NCI-H1436 treated with DMSO at 0.1 percent for 48 hours (cell line): Measurements from ENCODE around the gene CAMSAP1.

ENCODE experiments used
- DNase-seq: peaks from one replicate; lab custom pipeline; 2025; lab: John Stamatoyannopoulos, UW

Gene CAMSAP1

DNA sequence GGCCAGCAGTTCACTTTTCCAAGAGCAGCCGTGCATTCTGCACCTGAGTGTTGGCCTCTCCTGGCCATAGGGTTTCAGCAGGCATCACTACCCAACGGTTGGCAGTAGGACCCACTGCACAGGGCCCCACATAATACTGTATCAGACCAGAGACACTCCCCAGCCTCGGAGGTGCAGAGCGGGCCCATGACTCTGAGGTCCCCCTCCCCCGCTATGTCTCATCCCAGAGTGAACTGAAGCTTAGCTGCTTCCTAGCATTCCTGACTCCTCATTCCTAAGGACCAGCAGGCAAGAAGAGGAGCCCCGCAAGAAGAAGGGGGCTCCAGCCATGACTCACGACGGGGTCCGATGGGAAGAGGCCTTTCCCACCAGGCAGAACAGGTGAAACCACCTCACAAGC lies 67.2 kb downstream of the CAMSAP1 start:
- DNase-seq, result no peak

DNA sequence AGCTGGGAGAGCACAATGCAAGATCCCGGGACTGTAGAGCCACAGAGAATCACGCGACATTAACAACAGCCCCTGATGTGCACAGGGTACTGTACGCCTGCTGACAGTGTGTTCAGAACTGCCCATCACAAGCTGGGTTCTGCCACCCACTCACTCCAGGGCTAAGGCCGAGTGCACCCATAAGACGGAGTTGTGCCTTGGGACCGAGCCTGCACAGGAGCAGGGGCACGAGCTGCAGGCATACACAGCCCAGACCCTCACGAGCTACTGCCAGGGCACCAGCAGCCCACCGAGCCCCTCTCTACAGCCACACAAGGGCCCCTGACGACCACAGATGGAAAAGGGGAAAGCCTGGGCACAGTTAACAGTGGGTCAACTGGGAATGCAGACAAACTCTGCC lies 67.8 kb downstream of the CAMSAP1 start:
- no peak for DNase-seq

DNA sequence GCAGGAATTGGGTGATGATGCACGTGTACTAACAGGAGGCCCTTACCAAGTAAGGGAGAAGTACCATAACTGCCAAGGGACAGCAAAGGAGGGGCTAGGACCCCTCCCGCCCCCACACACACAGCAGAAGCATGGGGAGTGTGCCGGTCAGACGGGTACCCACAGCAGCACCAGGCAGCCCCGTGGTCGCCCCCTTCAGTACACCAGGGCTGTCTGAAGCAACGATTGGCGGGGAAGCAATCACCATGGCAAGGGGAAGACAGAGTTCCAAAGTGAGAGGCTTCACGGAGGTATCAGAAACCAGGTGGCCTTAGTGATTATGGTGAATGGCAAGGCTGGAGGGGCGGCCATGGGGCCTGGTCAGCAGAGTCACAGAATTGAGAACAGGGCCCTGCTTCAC lies 72.2 kb downstream of the CAMSAP1 start:
- no peak for DNase-seq

DNA sequence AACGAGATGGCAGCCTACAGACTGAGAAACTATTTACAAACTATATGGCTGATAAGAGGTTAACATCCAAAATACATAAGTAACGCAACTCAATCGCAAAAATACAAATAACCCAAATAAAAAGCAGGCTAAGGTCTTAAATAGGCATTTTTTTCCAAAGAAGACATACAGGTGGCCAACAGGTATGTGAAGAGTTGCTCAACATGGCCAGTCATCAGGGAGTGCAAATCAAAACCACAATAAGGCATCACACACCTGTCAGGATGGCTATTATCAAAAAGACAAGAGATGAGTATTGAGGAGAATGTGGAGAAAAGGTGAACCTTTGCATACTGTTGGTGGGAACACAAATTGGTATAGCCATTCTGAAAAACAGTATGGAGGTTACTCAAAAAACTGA lies 73.5 kb downstream of the CAMSAP1 start:
- no peak for DNase-seq

DNA sequence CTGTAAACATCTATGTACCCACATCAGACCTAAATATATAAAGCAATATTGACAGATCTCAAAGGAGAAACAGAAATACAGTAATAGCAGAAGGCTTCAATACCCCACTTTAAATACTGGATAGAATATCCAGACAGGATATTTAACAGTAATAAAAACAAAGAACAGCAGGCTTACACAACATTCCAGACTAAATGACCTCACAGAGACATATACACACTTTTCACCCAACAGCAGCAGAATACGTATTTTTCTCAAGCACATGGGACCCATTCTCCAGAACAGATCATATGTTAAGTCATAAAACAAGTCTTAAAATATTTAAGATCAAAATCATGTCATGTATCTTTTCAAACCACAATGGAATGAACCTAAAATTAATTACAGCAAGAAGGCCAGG lies 76.8 kb downstream of the CAMSAP1 start:
- DNase-seq, result no peak

DNA sequence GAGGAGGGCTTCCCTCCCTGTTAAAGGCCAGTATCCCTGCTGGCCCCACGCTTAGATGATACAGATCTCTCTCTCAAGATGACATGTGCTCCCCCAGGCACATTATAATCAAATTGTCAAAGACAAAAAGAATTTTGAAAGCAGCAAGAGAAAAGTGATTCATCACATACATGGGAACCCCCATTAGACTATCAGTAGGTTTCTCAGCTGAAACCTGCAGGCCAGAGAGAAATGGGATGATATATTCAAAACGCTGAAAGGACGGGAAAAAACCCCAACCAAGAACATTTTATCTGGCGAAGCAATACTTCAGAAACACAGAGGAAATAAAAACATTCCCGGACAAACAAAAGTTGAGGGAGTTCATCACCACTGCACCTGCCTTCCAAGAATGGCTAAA lies 78.7 kb downstream of the CAMSAP1 start:
- no peak for DNase-seq

DNA sequence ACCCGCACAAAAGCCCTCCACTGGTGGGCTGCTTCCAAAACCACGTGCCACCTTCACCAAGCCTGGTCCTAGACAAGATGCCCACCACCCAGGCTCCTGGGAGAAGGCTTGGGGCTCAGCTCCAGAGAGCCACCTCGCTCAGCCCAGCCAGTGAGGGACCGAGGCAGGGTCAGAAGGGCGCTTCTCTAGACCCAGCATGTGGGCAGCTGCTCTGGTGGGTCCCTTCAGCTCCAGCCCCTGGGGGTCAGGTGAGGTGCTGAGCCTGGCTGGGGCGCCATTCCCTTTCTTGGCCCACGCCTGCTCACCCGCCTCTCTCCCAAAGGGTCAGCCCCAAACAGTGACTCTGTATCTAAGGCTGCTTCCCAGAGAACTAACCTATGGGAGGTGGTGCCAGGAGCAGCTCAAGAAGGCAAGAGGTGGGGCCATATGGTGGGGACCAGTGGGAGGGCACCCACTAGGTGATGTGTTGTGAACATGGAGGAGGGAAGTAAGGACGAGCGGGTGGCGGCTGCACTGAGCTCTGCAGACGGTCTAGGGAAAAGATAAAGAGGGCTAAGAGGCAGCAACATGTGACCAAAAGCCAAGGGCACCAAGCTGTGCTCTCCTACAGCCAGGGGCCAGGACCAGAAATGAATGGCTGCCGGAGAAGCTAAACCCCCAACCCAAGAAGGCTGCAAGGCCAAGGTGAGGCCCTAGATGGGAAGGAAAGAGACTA lies 79.3 kb downstream of the CAMSAP1 start:
- DNase-seq, result no peak

DNA sequence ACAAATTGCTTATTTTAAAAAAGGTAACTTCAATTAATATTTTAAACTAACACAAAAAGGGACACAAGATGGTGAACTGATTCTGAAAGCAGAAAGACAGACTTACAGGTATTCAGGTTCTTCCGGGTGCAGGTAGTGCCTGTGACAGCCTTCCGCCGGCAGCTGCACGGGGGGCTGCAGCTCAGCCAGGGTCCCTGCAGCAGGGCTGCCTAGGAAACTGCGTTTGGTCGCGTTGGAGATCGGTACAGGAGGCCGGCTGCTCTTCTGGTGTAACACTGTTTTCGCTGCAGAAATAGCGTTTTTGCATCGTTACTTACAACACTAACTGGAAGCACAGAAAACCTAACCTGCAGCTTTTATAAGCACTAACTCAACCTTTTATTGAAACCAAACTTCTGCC lies 80.0 kb downstream of the CAMSAP1 start:
- no peak for DNase-seq

DNA sequence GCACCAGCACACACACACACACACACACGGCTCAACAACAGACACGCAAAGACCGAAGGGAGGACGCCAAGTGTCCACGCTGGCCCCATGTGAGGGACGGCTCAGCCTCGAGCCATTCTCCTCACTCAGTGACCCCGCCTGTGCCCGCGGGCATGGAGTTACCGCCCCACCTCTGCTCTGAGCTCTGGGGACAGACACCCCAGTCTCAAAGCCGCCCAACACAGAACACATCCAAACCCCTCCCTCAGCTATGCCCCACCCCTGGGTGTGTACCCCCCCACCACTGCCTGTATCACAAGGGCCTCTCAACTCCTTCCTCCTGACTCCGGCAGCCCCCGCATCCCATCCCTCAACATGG lies 81.2 kb downstream of the CAMSAP1 start:
- DNase-seq, result no peak

DNA sequence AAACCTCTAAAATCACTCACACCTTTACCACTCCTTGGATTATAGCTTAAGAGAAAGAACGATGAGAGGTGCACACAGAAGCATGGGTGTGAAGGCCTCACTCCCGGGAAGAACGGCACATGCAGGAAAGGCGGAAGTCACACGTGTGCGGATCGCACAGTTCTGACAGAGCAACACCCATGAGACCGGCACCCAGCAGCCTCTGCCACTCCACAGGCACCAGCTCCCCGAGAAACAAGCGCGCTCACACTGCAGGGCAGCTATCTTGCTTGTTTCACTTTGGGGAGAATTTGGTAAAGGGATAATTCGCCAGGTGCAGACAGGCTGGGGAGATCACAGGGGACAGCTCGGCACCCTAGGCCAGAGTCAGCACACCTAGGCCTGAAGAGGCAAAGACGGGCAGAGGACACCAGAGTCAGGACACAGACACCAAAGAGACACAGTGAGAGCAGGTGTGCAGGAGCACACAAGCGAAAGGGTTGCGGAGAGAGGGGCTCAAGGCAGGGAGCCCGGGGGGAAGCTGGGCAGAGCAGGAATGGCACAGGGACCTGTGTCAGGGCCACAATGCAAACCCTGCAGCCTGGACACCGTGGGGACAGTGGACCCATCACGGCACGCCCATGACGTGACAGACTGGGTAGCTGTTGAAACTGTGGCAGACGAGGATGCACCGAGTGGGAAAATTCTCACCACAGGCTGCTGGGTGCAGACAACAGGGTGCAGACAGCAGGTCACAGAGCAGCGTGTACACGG lies 81.7 kb downstream of the CAMSAP1 start:
- DNase-seq, result no peak

DNA sequence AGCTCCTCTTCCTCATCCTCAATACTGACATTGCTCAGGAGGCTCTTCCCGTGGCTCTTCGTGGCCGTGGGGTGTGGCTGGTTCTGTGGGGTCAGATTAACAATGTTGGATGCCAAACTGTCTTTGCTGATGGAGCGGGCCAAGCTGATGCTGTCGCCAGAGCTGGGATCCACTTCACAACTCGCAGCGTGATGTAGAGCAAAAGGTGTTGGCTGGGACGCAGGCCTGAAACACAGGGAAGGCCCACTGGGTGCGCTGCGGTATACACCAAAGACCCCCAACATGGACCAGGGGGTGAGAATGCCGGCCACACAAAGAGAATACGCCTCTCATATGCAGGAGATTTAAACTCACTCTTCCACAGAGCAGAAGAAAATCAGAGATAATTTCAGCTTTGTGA lies 84.3 kb downstream of the CAMSAP1 start:
- no peak for DNase-seq

DNA sequence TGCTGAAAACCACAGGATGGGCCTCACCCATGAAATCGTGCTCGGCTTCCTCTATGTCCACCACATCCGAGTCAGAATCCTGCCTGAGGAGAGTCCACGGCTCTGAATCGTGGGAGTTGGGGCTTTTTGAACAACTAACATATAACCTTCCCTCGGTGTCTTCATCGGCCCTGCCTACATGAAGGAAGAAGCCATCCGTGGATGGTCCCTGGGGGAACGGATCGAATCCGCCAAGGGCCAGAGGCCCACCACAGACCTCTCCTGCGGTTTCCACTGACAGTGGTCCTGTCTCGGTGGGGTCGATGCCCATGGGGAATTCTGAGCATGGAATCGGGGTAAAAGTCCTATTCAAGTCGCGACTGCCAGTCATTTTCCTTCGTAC lies 85.0 kb downstream of the CAMSAP1 start:
- DNase-seq, result no peak

DNA sequence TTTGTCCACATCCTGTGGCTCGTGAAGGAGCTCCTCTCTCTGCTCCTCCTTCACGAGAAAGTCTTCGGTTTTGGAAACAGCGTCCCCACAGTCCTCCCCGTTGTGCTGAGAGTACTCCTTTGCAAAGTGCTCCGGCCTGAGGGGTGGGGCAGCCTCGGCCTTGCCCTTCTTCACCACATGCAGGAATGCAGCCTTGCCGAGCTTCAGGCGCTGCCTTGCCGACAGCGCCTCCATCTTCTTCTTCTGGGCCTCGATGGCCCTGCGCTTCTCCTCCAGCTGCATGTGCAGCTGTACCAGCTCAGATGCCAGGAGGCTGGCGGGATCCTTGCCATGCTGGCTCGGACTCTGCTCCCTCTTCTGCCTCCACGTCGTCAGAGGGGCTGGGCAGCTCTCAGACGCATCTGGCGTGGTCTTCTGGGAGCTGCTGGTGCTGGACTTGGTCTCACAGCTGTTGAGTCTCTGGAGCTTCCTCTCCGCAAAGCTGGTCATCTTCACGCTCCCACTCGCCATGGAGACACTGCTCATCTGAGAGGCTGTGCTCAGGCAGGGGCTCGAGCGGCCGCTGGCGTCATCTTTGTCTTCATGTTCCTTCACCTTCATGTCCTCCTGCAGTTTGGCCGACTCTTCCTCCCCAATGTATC lies 85.5 kb downstream of the CAMSAP1 start:
- no peak for DNase-seq

DNA sequence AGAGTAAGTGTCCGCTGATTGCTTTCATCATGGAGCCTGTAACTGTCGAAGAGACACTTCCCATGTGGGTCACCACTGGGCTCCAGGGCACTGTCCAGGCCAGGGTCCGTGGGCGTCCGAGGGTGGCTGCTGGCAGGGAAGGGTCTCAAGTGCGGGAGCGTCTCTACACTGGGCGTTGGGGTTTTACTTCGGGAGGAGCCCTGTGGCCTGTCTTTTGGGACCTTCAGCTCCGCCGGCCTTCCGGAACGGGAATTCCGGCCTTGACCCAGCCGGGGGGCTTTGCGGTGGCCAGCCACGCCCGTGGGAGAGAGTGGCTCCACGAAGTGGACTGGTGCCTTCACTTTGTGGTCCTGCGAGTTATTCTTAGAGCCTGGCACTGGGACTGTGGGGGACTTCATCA lies 86.2 kb downstream of the CAMSAP1 start:
- DNase-seq, result no peak

DNA sequence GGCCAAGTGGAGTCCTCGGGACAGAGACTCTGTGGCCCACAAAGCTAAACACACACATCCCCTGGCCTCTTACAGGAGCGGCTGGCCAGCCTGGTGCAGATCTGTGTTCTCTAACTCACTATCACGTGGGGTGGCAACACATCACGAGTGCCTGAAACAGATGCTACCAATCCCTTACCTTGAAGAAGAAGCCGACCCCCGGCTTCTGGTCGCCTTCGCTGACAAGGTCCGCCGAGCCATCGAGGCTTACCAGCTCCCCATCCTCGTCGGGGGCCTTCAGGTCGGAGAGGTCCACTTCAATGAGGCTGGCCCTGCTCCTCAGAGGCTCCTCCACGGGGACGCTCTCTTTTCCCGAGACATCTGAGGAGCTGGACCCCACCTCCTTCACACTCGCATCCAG lies 86.7 kb downstream of the CAMSAP1 start:
- DNase-seq, result no peak

DNA sequence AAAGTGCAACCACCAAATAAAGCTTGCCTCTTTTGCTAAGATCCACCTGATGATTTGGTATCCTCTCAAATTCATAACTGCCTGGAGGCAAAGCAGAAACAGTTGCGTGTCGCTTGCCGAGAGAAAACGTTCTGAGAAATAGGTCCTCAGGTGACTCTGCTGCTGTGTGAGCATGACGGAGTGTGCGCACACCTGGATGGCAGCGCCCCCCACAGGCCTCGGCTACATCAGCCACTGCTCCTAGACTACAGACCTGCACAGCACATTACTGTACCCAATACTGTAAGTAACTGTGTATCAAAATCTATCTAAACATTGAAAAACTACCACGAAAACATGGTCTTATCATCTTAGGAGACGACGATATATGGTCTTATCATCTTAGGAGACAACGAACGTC lies 87.4 kb downstream of the CAMSAP1 start:
- DNase-seq, result no peak

DNA sequence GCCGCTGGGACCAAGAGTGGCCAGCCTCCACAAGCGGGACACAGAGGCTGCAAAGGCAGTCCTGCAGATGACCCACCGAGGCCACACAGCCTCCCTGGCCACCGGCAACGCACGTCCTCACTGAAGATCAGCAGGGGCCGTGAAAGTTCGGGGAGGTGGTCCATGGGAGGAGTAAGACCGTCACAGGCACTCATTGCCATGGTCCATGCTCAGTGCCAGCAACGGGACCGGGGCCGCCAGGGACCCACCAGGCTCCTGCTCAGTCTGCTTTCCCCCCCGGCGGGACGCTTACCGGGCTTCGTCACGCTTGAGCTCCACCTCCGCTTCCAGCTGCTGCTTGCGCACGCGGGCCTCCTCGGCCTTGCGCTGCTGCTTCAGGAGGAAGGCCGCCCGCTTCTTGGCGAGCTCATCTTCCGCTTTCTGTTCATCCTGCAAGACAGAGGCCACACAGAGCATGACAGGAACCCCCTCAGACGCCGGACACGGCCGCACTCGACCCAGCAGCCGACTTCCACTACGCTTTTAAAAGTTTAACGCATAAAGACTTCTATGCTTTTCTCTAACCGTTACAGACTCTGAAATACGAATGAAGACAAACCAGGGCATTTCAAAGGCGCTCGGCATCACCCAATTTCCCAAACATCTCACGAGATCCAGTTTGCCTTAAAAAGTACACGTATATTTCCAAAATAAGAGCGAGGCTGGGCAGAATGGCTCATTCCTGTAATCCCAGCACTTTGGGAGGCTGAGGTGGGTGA lies 88.4 kb downstream of the CAMSAP1 start:
- DNase-seq, result no peak

DNA sequence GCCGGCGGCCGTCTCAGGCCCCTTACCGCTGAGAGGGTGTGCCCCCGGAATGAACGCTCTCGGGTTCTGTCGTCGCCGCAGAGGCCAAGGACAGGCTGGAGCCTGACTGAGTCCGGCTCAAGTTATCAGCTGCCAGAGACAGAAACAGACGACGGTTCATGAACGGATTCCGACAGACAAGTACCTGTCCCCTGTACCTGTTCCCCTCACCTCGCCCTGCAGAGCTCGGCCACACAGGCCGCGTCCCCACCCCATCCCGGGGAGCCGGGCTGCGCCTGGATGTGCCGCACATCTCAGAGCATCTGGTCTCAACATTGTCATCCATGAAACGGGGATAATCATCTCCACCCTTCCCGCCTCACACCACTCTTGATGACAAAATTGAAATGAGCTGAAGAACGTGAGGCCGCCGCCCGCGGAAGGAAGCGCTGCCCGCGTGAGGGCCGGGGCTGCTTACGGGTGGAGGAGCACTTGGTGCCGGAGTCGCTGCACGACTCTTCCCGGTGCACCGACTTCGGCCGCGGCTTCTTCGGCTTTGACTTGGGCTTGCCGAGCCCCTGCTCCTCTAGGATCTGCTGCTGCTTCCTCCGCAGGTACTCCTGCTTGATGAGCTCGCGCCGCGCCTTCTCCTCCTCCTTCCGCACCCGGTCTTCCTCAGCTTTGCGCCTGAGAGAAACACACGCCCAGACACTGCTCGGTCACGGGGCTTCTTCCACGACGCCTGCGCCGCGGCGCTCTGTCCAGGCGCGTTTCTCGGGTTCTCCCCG lies 89.2 kb downstream of the CAMSAP1 start:
- no peak for DNase-seq

DNA sequence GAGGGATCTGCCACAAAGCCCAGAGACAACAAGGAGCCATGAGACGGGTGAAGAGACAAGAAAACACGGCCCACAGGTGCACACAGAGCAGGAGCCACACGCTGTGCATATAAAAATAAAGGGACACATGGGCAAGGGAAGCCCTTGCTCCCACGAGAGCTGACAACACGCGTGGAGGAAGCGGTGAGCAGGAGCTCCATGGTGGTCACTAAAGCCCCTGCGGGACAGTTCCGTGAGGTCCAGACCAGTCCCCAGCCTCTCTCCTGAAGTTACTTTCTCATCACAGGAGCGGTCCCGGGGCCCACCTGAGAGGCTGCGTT lies 90.7 kb downstream of the CAMSAP1 start:
- no peak for DNase-seq

DNA sequence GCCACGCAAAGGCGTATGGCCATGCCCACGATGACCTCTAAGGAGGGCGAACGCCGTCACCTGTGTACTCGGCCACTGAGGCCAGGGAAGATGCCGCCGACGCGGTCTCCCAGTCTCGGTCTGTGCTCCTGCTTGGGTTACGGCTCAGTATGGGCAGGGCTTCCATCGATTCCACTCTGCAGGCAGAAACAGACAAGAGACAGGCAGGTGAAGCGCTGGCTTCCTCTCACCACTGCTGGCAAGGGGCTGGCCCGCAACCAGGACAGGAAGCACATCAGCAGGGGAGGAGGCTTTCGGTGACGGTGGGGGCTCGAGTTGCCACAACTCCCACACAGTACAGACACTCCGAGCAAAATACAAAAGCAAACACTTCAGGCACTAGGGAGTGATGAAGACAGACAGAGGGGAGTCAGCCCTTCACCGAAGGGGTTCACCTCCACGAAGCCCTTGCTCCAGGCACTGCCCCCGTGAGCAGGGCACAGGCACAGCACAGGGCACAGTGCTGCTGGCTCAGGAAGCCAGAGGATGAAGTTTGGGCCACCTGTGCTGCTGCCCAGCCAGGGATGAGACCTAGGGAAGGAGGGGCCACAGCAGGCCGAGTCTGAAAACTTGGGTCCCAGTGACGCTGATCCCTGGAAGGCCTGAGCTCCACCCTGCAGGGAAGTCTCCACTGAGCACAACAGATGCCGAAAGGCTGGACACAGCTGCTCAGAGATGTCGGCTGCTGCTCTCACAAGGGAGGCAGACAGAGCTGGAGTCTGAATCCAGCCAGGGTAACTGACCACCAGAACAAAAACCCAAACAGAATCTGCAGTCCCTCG lies 91.3 kb downstream of the CAMSAP1 start:
- no peak for DNase-seq

DNA sequence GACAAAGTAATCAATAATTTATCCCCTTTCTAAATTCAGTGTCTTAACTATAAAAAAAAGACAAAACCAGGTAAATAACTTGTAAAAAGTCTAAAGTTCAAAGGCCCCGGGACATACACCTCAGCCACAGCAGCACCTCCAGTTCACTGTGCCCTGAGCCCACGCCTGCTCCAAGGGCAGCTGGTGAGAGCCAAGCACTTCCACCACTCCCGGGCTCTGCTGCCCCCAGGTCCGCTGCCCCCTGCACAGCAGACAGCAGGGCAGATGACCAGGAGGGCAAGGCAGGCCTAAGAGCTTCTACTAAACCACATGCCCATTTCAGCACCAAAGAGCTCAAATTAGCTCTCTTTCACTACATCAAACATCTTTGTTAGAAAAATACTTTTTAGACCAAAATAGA lies 91.9 kb downstream of the CAMSAP1 start:
- no peak for DNase-seq
